Measurements from ENCODE around the gene ABCC4.

DNA sequence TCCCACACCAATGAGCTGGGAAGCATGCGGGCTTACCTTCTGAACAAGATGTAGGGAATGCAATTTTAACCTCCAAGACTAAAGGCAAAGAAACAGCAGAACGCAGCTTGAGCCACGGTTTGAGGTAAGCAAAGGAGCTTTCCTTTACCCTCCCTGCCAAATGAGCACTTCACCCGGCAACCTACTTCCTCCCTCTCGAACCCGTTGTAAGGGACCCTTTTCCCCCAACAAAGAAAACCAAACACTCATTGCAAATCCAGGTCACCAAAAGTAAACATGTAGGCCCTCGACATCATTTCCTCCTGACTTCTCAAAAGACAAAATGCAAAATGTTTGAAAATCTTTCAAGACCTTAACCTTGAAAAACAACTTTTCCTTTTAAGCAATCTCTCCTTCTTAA is 65.3 kb downstream of the ABCC4 start:
- TF ChIP-seq CREB1 (IDR thresholded peaks at IDR 0.05) (no peak), CREB1 (CRISPR knock-in tag; IDR thresholded peaks at IDR 0.05) (no peak), PHF20 (CRISPR knock-in tag; IDR thresholded peaks at IDR 0.05) (no peak), ZNF354B (CRISPR knock-in tag; IDR thresholded peaks at IDR 0.05) (no peak), ESRRA (CRISPR knock-in tag; IDR thresholded peaks at IDR 0.05; ENCODE audit: low read depth) (no peak), ZNF317 (CRISPR knock-in tag; IDR thresholded peaks at IDR 0.05) (no peak), ELF1 (CRISPR knock-in tag; IDR thresholded peaks at IDR 0.05) (no peak), SRSF4 (IDR thresholded peaks at IDR 0.05; ENCODE audit: low read depth, low read length, poor library complexity, severe bottlenecking) (no peak), TCF7L2 (IDR thresholded peaks at IDR 0.05; ENCODE audit: low read depth, low read length) (no peak), ZNF768 (CRISPR knock-in tag; IDR thresholded peaks at IDR 0.05) (no peak), ZNF713 (CRISPR knock-in tag; IDR thresholded peaks at IDR 0.05) (no peak)
- TF ChIP-seq, protein P1, sequence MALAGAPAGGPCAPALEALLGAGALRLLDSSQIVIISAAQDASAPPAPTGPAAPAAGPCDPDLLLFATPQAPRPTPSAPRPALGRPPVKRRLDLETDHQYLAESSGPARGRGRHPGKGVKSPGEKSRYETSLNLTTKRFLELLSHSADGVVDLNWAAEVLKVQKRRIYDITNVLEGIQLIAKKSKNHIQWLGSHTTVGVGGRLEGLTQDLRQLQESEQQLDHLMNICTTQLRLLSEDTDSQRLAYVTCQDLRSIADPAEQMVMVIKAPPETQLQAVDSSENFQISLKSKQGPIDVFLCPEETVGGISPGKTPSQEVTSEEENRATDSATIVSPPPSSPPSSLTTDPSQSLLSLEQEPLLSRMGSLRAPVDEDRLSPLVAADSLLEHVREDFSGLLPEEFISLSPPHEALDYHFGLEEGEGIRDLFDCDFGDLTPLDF (CRISPR knock-in tag; IDR thresholded peaks at IDR 0.05), result no peak
- TF ChIP-seq, protein P2, sequence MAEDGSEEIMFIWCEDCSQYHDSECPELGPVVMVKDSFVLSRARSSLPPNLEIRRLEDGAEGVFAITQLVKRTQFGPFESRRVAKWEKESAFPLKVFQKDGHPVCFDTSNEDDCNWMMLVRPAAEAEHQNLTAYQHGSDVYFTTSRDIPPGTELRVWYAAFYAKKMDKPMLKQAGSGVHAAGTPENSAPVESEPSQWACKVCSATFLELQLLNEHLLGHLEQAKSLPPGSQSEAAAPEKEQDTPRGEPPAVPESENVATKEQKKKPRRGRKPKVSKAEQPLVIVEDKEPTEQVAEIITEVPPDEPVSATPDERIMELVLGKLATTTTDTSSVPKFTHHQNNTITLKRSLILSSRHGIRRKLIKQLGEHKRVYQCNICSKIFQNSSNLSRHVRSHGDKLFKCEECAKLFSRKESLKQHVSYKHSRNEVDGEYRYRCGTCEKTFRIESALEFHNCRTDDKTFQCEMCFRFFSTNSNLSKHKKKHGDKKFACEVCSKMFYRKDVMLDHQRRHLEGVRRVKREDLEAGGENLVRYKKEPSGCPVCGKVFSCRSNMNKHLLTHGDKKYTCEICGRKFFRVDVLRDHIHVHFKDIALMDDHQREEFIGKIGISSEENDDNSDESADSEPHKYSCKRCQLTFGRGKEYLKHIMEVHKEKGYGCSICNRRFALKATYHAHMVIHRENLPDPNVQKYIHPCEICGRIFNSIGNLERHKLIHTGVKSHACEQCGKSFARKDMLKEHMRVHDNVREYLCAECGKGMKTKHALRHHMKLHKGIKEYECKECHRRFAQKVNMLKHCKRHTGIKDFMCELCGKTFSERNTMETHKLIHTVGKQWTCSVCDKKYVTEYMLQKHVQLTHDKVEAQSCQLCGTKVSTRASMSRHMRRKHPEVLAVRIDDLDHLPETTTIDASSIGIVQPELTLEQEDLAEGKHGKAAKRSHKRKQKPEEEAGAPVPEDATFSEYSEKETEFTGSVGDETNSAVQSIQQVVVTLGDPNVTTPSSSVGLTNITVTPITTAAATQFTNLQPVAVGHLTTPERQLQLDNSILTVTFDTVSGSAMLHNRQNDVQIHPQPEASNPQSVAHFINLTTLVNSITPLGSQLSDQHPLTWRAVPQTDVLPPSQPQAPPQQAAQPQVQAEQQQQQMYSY (CRISPR knock-in tag; IDR thresholded peaks at IDR 0.05), result no peak
- TF ChIP-seq, protein P3, sequence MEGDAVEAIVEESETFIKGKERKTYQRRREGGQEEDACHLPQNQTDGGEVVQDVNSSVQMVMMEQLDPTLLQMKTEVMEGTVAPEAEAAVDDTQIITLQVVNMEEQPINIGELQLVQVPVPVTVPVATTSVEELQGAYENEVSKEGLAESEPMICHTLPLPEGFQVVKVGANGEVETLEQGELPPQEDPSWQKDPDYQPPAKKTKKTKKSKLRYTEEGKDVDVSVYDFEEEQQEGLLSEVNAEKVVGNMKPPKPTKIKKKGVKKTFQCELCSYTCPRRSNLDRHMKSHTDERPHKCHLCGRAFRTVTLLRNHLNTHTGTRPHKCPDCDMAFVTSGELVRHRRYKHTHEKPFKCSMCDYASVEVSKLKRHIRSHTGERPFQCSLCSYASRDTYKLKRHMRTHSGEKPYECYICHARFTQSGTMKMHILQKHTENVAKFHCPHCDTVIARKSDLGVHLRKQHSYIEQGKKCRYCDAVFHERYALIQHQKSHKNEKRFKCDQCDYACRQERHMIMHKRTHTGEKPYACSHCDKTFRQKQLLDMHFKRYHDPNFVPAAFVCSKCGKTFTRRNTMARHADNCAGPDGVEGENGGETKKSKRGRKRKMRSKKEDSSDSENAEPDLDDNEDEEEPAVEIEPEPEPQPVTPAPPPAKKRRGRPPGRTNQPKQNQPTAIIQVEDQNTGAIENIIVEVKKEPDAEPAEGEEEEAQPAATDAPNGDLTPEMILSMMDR (CRISPR knock-in tag; IDR thresholded peaks at IDR 0.05), result no peak
- TF ChIP-seq, protein P4, sequence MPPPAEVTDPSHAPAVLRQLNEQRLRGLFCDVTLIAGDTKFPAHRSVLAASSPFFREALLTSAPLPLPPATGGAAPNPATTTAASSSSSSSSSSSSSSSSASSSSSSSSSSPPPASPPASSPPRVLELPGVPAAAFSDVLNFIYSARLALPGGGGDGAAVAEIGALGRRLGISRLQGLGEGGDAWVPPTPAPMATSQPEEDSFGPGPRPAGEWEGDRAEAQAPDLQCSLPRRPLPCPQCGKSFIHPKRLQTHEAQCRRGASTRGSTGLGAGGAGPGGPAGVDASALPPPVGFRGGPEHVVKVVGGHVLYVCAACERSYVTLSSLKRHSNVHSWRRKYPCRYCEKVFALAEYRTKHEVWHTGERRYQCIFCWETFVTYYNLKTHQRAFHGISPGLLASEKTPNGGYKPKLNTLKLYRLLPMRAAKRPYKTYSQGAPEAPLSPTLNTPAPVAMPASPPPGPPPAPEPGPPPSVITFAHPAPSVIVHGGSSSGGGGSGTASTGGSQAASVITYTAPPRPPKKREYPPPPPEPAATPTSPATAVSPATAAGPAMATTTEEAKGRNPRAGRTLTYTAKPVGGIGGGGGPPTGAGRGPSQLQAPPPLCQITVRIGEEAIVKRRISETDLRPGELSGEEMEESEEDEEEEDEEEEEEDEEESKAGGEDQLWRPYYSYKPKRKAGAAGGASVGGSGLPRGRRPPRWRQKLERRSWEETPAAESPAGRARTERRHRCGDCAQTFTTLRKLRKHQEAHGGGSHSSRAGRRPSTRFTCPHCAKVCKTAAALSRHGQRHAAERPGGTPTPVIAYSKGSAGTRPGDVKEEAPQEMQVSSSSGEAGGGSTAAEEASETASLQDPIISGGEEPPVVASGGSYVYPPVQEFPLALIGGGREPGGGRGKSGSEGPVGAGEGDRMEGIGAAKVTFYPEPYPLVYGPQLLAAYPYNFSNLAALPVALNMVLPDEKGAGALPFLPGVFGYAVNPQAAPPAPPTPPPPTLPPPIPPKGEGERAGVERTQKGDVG (CRISPR knock-in tag; IDR thresholded peaks at IDR 0.05; ENCODE audit: borderline replicate concordance), result no peak

All from HepG2 (cell line).